Bronchial epithelial cell (primary cell): ENCODE measurements around the gene RAG2. TPM values are rescaled to one million over a fixed set of nuclear protein-coding genes. Genes with fewer than 3 reads are reported as not detected.
"Not testable (repeated sequence)": the region's sequence is repeated elsewhere in the genome, so short reads cannot be mapped to it uniquely, and the experiment has no call there.

Experiments
- DNase-seq: peaks from one replicate; pipeline ENCODE4 v3.0.0-alpha.2; 2010; ENCODE audit warnings: low read depth
- FAIRE-seq: peaks from 2 replicates; lab custom pipeline; 2011; peaks lifted over from hg19 to GRCh38; lab: Jason Lieb, UNC
- H3K27me3 ChIP-seq: 2 replicates; pipeline ENCODE4 v1.5.1; 2011; ENCODE audit warnings: low read length; ENCODE audit not compliant: control insufficient read depth, insufficient read depth
- H3K36me3 ChIP-seq: 2 replicates; pipeline ENCODE4 v1.5.1; 2011; ENCODE audit warnings: low read length; ENCODE audit not compliant: control insufficient read depth, insufficient read depth
- H3K4me3 ChIP-seq: 2 replicates; pipeline ENCODE4 v1.5.1; 2011; ENCODE audit warnings: mild to moderate bottlenecking, low read depth, low read length, control low read depth
- CTCF ChIP-seq: IDR thresholded peaks from 2 replicates; pipeline ENCODE4 v1.5.1; 2011; ENCODE audit warnings: mild to moderate bottlenecking, moderate library complexity, low read length, control low read depth, inconsistent platforms; ENCODE audit not compliant: insufficient read depth, severe bottlenecking
- total RNA-seq: library from RNA; depleted of rRNA; stranded (reverse); fragments of >200 nt; gene quantifications from 2 replicates; pipeline ENCODE4 v1.2.1, GENCODE V29; 2014

RAG2 gene
- total RNA-seq, 1 donor from 2014 or later, result not detected

GRCh38 chr11:36558571-36559413 is 39.2 kb downstream of the RAG2 start:
- H3K27me3 ChIP-seq, result no peaks in the 10 kb centered on the region
- H3K36me3 ChIP-seq, result no peaks in the 10 kb centered on the region
- DNase-seq (no peak), FAIRE-seq (no peak)
- no peak overlapping the region for H3K4me3 ChIP-seq
- TF ChIP-seq CTCF, result no peak

GRCh38 chr11:36557991-36558390 is 40.0 kb downstream of the RAG2 start:
- peak; percentile 68 for DNase-seq
- no peak overlapping the region for H3K4me3 ChIP-seq
- FAIRE-seq, result no peak
- no peaks in the 10 kb centered on the region for H3K27me3 ChIP-seq
- TF ChIP-seq CTCF, result no peak
- H3K36me3 ChIP-seq, result no peaks in the 10 kb centered on the region

GRCh38 chr11:36557390-36557789 is 40.6 kb downstream of the RAG2 start:
- not testable (repeated sequence) for DNase-seq, H3K36me3 ChIP-seq, H3K4me3 ChIP-seq, H3K27me3 ChIP-seq, FAIRE-seq

GRCh38 chr11:36550385-36551115 is 47.5 kb downstream of the RAG2 start:
- no peak overlapping the region for H3K4me3 ChIP-seq
- no peaks in the 10 kb centered on the region for H3K36me3 ChIP-seq
- DNase-seq (no peak), FAIRE-seq (no peak)
- no peak for TF ChIP-seq CTCF
- no peaks in the 10 kb centered on the region for H3K27me3 ChIP-seq

Other genes starting within 250 kb of the RAG2 start
- 6.1 and 6.9 TPM in 2 replicates for gene TRAF6, start 88.0 kb downstream of the RAG2 start, total RNA-seq
- gene RAG1, start 30.2 kb downstream of the RAG2 start, total RNA-seq, result 1.3 and 1.7 TPM in 2 replicates
- gene IFTAP, start 3.7 kb downstream of the RAG2 start, total RNA-seq, result 16.1 and 17.2 TPM in 2 replicates